Neural crest cell (in vitro differentiated cells): ENCODE results near the gene MYOG. TPM values are rescaled to one million over a fixed set of nuclear protein-coding genes. Genes with fewer than 3 reads are reported as not detected.
A peak's percentile ranks its signal among the peaks of the same experiment; 100 is the strongest.

Source experiments
- DNase-seq: peaks from one replicate; pipeline ENCODE4 v3.0.0; 2021; ENCODE audit warnings: low read depth, mixed read lengths, low spot score
- H3K27ac Mint-ChIP-seq: one replicate; pipeline ENCODE4 v1.8.0; 2021; ENCODE audit warnings: mild to moderate bottlenecking, mixed read lengths; ENCODE audit not compliant: unreplicated experiment
- H3K27me3 Mint-ChIP-seq: 2 replicates; pipeline ENCODE4 v1.8.0; 2021; ENCODE audit warnings: low read depth, mild to moderate bottlenecking, mixed read lengths
- H3K36me3 Mint-ChIP-seq: 2 replicates; pipeline ENCODE4 v1.8.0; 2021; ENCODE audit warnings: low read depth, mild to moderate bottlenecking, mixed read lengths
- H3K4me1 Mint-ChIP-seq: 2 replicates; pipeline ENCODE4 v1.8.0; 2021; ENCODE audit warnings: mixed read lengths
- H3K4me3 Mint-ChIP-seq: one replicate; pipeline ENCODE4 v1.8.0; 2021; ENCODE audit warnings: mild to moderate bottlenecking, mixed read lengths
- H3K9me3 Mint-ChIP-seq: 2 replicates; pipeline ENCODE4 v1.8.0; 2021; ENCODE audit warnings: mixed read lengths
- total RNA-seq: library from RNA; stranded (reverse); gene quantifications from 2 replicates; pipeline ENCODE4 v1.2.1, GENCODE V29; 2021
- TF ChIP-seq, protein P1 (sequence below): fragments of 200-600 bp; sonication (generic); conservative IDR thresholded peaks from 2 replicates; pipeline ENCODE4 v1.5.0; 2021; ENCODE audit warnings: antibody characterized with exemption, mild to moderate bottlenecking

Gene MYOG
- total RNA-seq, 1 donor from 2014 or later: not detected

DNA sequence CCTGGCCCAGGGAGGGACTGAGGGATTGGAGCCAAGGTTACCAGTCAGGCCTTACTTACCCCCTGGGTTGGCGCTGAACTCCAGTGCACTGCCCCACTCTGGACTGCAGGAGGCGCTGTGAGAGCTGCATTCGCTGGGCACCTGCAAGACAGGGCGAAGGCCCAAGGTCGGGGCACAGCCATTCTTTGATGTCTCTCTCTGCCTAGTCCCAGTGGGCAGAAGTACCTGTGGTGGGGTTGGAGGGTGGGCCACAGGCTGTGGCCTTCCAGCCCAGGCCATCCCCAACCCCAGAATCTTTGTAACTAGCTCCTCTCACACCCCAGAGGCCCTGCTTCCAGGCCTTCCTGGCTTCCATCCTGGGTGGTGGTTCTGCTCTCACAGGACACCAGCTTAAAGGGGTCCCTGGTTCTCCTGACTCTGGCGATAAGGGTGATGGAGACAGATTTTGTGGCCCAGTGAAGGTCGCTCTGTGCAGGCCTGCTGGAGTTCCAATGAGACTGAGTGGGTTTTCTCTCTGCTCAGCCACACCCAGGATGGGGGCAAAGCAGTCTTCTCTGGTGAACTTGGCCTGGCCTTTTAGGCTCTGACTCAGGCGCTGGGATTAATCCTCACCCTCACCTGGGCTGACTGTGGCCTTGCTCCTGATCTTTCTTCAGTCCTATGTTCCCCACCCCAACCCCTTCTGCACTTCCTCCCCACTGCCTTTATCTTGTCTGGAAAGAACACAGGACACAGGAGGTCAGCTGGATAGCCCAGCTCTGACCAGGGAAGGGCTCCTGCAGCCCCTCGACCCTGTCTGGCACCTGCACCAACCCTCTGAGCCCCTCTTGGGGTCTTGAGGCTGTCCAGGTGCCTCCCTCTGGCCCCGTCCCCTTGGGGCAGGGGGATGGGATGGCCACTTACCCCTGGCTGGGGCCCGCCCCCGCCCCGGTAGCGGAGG is 954 bp downstream of the MYOG start:
- no peak overlapping the region for H3K4me3 Mint-ChIP-seq
- TF ChIP-seq, protein P1, sequence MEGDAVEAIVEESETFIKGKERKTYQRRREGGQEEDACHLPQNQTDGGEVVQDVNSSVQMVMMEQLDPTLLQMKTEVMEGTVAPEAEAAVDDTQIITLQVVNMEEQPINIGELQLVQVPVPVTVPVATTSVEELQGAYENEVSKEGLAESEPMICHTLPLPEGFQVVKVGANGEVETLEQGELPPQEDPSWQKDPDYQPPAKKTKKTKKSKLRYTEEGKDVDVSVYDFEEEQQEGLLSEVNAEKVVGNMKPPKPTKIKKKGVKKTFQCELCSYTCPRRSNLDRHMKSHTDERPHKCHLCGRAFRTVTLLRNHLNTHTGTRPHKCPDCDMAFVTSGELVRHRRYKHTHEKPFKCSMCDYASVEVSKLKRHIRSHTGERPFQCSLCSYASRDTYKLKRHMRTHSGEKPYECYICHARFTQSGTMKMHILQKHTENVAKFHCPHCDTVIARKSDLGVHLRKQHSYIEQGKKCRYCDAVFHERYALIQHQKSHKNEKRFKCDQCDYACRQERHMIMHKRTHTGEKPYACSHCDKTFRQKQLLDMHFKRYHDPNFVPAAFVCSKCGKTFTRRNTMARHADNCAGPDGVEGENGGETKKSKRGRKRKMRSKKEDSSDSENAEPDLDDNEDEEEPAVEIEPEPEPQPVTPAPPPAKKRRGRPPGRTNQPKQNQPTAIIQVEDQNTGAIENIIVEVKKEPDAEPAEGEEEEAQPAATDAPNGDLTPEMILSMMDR: peak; percentile 39
- H3K36me3 Mint-ChIP-seq: no peaks in the 10 kb centered on the region
- peaks cover 10% of the 10 kb centered on the region for H3K4me1 Mint-ChIP-seq
- no peaks in the 10 kb centered on the region for H3K9me3 Mint-ChIP-seq
- DNase-seq: no peak
- peaks cover 13% of the 10 kb centered on the region for H3K27me3 Mint-ChIP-seq
- no peak overlapping the region for H3K27ac Mint-ChIP-seq

DNA sequence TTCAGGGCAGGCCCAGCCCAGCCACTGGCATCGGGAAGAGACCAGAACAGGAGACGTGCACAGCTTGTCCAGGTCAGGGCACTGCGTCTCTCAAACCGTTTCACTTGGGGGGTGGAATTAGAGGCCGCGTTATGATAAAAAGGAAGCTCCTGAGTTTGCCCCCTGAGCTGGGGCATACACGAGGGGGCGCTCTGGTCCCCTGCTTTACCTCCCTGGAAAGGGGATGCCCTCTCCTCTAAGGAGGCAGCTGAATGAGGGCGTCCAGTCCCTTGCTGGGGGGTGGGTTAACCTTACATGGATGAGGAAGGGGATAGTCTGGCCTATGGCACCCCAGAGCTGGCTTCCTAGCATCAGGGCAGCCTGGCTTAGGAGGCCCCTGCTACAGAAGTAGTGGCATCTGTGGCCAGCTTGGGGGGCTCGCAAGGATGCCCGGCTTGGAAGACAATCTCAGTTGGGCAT is 2.3 kb downstream of the MYOG start:
- Mint-ChIP-seq H3K27me3 (peaks cover 12% of the 10 kb centered on the region), H3K4me1 (peaks cover 10% of the 10 kb centered on the region), H3K27ac (peak overlapping the region; percentile 88), H3K9me3 (no peaks in the 10 kb centered on the region), H3K36me3 (no peaks in the 10 kb centered on the region), H3K4me3 (no peak overlapping the region)
- no peak for DNase-seq
- TF ChIP-seq, protein P1: no peak

DNA sequence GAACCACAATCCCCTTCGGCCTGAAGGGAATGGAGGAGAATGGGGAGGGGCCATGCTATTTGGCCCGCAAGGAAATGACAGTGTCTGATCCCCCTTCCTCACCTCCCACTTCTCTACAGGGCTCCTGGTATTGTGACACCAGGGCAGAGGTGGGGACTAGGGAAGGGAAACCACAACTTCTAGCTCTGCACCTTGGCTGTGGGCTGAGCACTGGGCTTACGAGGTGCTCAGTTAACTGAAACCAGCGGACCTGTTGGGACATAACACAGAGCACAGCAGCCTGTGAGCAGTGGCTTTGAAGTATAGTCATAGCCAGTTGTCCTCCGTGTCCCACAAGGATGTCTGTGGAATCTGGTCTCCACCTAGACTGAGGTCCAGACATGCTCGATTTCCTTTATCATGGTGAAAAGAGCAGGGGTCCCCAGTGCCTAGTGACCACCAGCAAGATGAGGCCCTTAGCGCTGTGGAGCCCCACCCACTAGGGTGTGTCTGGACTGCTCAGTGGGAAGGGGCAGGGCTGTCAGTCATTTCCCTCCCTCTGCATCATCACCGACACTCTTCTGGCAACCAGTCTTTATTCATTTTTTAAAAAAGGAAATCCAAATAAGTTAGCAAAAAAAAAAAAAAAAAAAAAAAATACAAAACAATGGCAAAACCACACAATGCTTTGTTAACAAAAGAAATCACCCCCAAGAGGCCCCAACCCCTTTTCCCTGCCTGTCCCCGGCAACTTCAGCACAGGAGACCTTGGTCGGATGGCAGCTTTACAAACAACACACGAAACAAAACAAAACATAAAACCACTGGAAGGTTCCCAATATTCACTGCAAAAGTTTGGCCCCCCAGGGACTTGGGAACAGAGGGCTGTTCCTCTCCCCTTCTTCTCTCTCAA is 3.0 kb downstream of the MYOG start:
- TF ChIP-seq, protein P1: no peak
- Mint-ChIP-seq H3K4me1 (peaks cover 10% of the 10 kb centered on the region), H3K9me3 (no peaks in the 10 kb centered on the region), H3K4me3 (no peak overlapping the region), H3K36me3 (no peaks in the 10 kb centered on the region), H3K27ac (no peak overlapping the region), H3K27me3 (peaks cover 12% of the 10 kb centered on the region)
- DNase-seq: no peak

DNA sequence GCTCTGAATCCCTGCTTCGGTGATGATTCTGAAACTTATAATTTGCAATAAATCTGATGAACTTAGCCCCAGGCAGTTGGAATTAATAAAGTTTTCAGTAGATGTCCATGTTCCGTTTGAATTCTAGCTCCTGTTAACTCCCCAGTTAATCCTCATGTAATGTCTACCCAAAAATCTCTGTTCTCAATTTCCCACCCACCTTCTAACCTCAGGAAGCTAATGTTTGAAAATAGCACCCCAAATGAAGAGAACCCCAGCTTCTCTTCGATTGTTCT is 3.6 kb downstream of the MYOG start:
- H3K4me1 Mint-ChIP-seq: peaks cover 5% of the 10 kb centered on the region
- no peaks in the 10 kb centered on the region for H3K9me3 Mint-ChIP-seq
- TF ChIP-seq, protein P1: no peak
- no peak overlapping the region for H3K4me3 Mint-ChIP-seq
- H3K27me3 Mint-ChIP-seq: peaks cover 12% of the 10 kb centered on the region
- no peak overlapping the region for H3K27ac Mint-ChIP-seq
- no peaks in the 10 kb centered on the region for H3K36me3 Mint-ChIP-seq
- no peak for DNase-seq

DNA sequence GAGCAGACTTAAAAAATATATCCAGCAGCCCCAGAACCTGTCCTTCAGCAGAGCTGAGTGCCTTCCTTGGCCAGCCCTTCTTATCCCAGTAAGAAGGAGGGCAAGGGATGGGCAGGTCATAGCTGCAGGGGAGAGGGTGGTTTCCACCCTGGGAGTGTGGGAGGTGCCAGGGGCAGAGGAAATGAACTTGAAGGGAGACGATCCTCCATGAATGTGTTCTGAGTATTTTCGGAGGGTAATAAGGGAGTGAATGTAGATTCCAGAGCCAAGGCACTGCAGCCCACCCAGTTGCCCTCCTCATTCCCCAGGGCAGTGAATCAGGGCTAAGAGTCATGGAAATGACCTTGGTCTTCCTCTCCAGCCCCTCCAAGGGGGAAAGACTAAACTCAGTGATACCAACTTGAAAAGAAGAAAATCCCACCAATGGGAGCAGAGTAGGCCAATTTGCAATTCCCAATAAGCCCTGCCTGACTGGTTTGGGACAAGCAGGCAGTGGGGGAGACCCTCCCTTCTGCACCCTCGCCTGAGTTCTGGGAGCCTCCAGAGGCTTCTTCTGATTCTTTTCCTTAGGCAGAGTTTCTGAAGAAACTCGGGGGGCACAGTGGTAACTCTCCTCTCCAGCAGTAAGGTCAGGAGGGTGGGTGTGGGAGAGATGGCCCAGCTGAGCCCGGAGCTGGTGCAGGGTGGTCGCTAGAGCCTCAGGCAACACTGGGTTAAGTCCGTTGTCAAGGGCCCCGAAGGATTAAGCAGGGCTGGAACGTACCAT is 4.2 kb downstream of the MYOG start:
- H3K27me3 Mint-ChIP-seq: peaks cover 12% of the 10 kb centered on the region
- no peaks in the 10 kb centered on the region for H3K36me3 Mint-ChIP-seq
- H3K4me1 Mint-ChIP-seq: peaks cover 5% of the 10 kb centered on the region
- no peak overlapping the region for H3K4me3 Mint-ChIP-seq
- no peaks in the 10 kb centered on the region for H3K9me3 Mint-ChIP-seq
- TF ChIP-seq, protein P1: no peak
- no peak for DNase-seq
- no peak overlapping the region for H3K27ac Mint-ChIP-seq
